ENCODE measurements around the gene ZCWPW1. TPM values are rescaled to one million over a fixed set of nuclear protein-coding genes. Genes with fewer than 3 reads are reported as not detected.

ZCWPW1 gene
- total and polyA plus RNA-seq, 2 experiments from 2014 or later = 0.59 to 2.7 TPM

DNA sequence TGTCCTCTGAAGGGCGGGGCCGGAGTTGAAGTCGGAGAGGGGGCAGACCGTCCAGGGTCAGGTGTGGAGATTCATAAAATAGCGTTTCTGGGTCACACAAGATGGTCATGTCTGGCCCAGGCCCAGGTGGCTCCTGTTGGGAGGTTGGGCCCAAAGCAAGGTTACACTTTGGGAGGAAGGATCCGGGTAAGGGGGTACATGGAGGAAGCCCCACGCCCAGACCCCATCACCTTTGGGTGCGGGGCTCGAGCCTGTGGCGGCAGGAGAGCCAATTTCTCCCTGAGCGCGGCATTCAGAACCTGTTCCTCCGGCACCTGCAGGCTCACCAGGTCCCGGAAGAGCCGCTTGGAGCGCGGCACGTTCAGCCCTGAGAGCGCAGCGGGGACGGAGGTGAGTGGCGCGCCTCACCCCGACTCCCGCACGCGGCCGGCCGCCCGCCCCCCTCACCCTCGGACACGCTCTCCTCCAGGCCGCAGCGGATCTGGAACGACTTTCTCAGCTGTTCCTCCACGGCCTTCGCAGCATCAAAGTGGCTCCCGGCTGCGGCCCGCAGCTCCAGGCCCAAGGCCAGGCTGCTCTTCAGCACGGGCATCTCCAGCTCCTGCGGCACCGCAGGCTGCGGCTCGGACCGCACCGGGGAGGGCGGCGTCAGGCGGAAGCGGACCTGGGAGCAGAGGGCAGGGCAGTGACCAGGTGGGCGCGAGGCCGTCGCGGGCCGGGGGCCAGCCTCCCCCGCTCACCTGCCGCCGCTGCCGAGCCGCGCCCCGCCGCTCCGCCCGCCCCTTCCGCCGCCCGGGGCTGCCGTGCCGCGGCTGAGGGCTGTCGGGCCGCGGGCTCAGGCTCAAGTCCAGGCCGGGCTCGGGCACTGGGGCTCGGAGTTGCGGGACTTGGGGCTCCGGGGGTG, 7.2 kb upstream of the ZCWPW1 start (continued):
- TF ChIP-seq STAT1 (IDR thresholded peaks at IDR 0.05; ENCODE audit: unreplicated experiment) (no peak), ZNF114 (CRISPR knock-in tag; IDR thresholded peaks at IDR 0.05) (no peak)

DNA sequence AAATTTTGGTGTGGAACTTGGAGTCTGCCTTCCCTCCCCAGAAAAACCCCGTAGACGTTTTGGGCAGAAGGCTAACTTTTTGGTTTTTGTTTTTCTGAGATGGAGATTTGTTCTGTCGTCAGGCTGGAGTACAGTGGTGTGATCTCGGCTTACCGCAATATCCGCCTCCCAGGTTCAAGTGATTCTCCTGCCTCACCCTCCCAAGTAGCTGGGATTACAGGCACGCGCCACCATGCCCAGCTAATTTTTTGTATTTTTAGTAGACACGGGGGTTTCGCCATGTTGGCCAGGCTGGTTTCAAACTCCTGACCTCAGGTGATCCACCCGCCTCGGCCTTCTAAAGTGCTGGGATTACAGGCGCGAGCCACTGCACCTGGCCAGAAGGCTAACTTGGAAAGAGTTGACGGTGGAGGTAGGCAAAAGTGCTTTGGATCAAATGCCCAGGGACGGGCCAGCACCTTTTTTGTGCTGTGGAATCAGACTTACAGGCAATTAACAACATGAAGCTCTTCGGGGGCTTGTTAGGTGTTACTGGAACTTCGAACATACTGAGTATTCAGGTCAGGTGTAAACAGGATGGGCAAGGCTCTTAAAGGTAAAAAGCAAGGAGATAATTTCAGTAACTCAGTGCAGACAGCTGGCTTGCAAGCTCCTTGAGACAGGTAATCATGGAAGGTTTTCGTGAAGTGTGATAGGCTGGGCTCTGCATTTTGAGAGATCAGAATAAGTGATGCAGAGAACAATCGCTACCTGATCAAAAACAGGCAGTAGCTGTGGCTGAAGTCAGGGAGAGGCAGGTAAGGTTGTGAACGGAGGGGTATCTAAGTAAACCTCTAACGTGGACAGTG, 6.0 kb upstream of the ZCWPW1 start:
- peak overlapping the region; percentile 83 for H3K27ac ChIP-seq (ENCODE audit: low read depth)

More for the DNA sequence above, 6.0 kb upstream of the ZCWPW1 start:
- peak overlapping the region; percentile 96 for H3K27ac Mint-ChIP-seq
- Histone ChIP-seq H3F3A (replicated peaks; ENCODE audit: low read depth) (peaks cover 39% of the 10 kb centered on the region), H3K4me1 (ENCODE audit: insufficient read depth) (peaks cover 29% of the 10 kb centered on the region; the same call in 1 of the 2 replicates), H3K79me2 (replicated peaks; ENCODE audit: insufficient read depth) (peaks cover 44% of the 10 kb centered on the region), H2AFZ (no peak overlapping the region), H3K4me2 (peak overlapping the region; percentile 98), H3K27me3 (ENCODE audit: insufficient read depth) (no peaks in the 10 kb centered on the region), H3K9me2 (ENCODE audit: insufficient read depth) (no peaks in the 10 kb centered on the region), H3K4me3 (peak overlapping the region; percentile 70), H4K20me1 (replicated peaks; ENCODE audit: insufficient read depth) (peaks cover 3% of the 10 kb centered on the region; the same call in 1 of the 2 replicates), H3K36me3 (ENCODE audit: insufficient read depth) (peaks cover 9% of the 10 kb centered on the region; the same call in 1 of the 2 replicates)
- H3K9me3 Mint-ChIP-seq = peaks cover 1% of the 10 kb centered on the region
- H3K27me3 Mint-ChIP-seq (ENCODE audit: insufficient read depth, low read depth, poor library complexity) = peaks cover 26% of the 10 kb centered on the region
- no peak for TF ChIP-seq STAT1 (IDR thresholded peaks at IDR 0.05; ENCODE audit: unreplicated experiment)
- no peak for TF ChIP-seq CREB1 (CRISPR knock-in tag; IDR thresholded peaks at IDR 0.05; ENCODE audit: low read depth)
- TF ChIP-seq, protein P1, sequence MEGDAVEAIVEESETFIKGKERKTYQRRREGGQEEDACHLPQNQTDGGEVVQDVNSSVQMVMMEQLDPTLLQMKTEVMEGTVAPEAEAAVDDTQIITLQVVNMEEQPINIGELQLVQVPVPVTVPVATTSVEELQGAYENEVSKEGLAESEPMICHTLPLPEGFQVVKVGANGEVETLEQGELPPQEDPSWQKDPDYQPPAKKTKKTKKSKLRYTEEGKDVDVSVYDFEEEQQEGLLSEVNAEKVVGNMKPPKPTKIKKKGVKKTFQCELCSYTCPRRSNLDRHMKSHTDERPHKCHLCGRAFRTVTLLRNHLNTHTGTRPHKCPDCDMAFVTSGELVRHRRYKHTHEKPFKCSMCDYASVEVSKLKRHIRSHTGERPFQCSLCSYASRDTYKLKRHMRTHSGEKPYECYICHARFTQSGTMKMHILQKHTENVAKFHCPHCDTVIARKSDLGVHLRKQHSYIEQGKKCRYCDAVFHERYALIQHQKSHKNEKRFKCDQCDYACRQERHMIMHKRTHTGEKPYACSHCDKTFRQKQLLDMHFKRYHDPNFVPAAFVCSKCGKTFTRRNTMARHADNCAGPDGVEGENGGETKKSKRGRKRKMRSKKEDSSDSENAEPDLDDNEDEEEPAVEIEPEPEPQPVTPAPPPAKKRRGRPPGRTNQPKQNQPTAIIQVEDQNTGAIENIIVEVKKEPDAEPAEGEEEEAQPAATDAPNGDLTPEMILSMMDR (conservative IDR thresholded peaks at IDR 0.05; ENCODE audit: low read depth in 2 of 2) = no peak
- TF ChIP-seq JUNB (IDR thresholded peaks at IDR 0.05; ENCODE audit: unreplicated experiment) = no peak
- no peak for TF ChIP-seq ZNF462 (CRISPR knock-in tag; IDR thresholded peaks at IDR 0.05)
- TF ChIP-seq EZH2phosphoT487 (IDR thresholded peaks at IDR 0.05; ENCODE audit: unreplicated experiment) = no peak
- no peak for TF ChIP-seq ZNF331 (CRISPR knock-in tag; IDR thresholded peaks at IDR 0.05; ENCODE audit: low read depth)
- TF ChIP-seq ETS1 (IDR thresholded peaks at IDR 0.05) = no peak
- no peak for TF ChIP-seq POLR2AphosphoS5 (IDR thresholded peaks at IDR 0.05; ENCODE audit: low read depth)
- peaks cover 48% of the 10 kb centered on the region for H3K4me1 Mint-ChIP-seq
- DNase-seq (ENCODE audit: low spot score) (no peak), ATAC-seq (no peak)
- peaks cover 53% of the 10 kb centered on the region for H3K36me3 Mint-ChIP-seq (ENCODE audit: low read depth)
- H3K4me3 Mint-ChIP-seq = peak overlapping the region; percentile 86

Data from GM23338 (cell line).